ENCODE results near the gene AVEN. TPM values are rescaled to one million over a fixed set of nuclear protein-coding genes. Genes with fewer than 3 reads are reported as not detected.

Gene AVEN
- total and polyA plus RNA-seq, 2 donors (not counting 3 experiments of a cell fraction or from before 2014, with no cell fraction given), result 7.7 to 23.3 TPM

- no TSS peak for BruUV-seq (replicated peaks)
- dilution Hi-C loops (cut with MboI; ENCODE audit: extremely low pct_ligation_motif_present, low sequenced_read_pairs), result no loop called here
- Histone ChIP-seq H3K9ac (replicated peaks; ENCODE audit: extremely low read depth, insufficient read depth, low read length) (no peak overlapping the region), H3K9me3 (replicated peaks; ENCODE audit: control insufficient read depth, insufficient read depth, low read length) (no peaks in the 10 kb centered on the region), H3K4me2 (ENCODE audit: insufficient read depth, low read length) (no peak overlapping the region), H3K4me1 (ENCODE audit: control insufficient read depth, extremely low read depth, insufficient read depth, low read length) (peaks cover 3% of the 10 kb centered on the region), H3K9me1 (replicated peaks; ENCODE audit: control insufficient read depth, extremely low read depth, insufficient read depth, low read length) (no peaks in the 10 kb centered on the region), H2AFZ (ENCODE audit: low read depth, low read length) (no peak overlapping the region), H3K27me3 (ENCODE audit: control insufficient read depth in 2 of 2, insufficient read depth in 2 of 2, low read length in 2 of 2) (no peaks in the 10 kb centered on the region), H4K20me1 (replicated peaks; ENCODE audit: control insufficient read depth, extremely low read depth, insufficient read depth, low read length) (no peaks in the 10 kb centered on the region), H3K79me2 (ENCODE audit: control insufficient read depth, insufficient read depth, low read length) (peaks cover 1% of the 10 kb centered on the region), H3K4me3 (replicated peaks in 1 of 3; ENCODE audit: insufficient read depth in 1 of 3, low read depth in 1 of 3, low read length in 3 of 3) (no peak overlapping the region), H3K36me3 (ENCODE audit: control insufficient read depth in 2 of 2, extremely low read depth in 1 of 2, insufficient read depth in 2 of 2, low read length in 2 of 2) (no peaks in the 10 kb centered on the region), H3K27ac (ENCODE audit: insufficient read depth, low read depth, low read length) (no peak overlapping the region)
- ChIA-PET POLR2A (no interaction called here), CTCF (no interaction called here)
- DNase-seq (ENCODE audit: low read depth, low spot score), result no peak
- FAIRE-seq, result no peak
- intact Hi-C loops (cut with micrococcal nuclease), result no loop called here
- TF ChIP-seq MYC (IDR thresholded peaks at IDR 0.05; ENCODE audit: low read depth, low read length) (no peak), MAX (IDR thresholded peaks at IDR 0.05; ENCODE audit: insufficient read depth, insufficient read length) (no peak), POLR2A (IDR thresholded peaks at IDR 0.05; ENCODE audit: low read depth, low read length) (no peak), FOS (IDR thresholded peaks at IDR 0.05; ENCODE audit: borderline replicate concordance, insufficient read depth, low read length) (no peak), CTCF (IDR thresholded peaks at IDR 0.05; ENCODE audit: extremely low read depth in 1 of 2, insufficient read depth in 1 of 2, low read depth in 1 of 2, low read length in 2 of 2) (no peak), GATA2 (IDR thresholded peaks at IDR 0.05; ENCODE audit: insufficient read depth, insufficient read length, low read depth, low read length) (no peak), JUN (IDR thresholded peaks at IDR 0.05; ENCODE audit: borderline replicate concordance, insufficient read depth, insufficient read length, low read depth) (no peak), POLR2AphosphoS5 (IDR thresholded peaks at IDR 0.05; ENCODE audit: insufficient read depth, low read depth, low read length) (no peak), EZH2 (IDR thresholded peaks at IDR 0.05; ENCODE audit: borderline replicate concordance, low read depth, low read length, severe bottlenecking) (no peak)
Measured at GRCh38 chr15:34006381-34006780, 32.6 kb downstream of the AVEN start.

Measured in endothelial cell of umbilical vein (primary cell).